ENCODE results near the gene KLHL8.

- TF ChIP-seq, protein P1, sequence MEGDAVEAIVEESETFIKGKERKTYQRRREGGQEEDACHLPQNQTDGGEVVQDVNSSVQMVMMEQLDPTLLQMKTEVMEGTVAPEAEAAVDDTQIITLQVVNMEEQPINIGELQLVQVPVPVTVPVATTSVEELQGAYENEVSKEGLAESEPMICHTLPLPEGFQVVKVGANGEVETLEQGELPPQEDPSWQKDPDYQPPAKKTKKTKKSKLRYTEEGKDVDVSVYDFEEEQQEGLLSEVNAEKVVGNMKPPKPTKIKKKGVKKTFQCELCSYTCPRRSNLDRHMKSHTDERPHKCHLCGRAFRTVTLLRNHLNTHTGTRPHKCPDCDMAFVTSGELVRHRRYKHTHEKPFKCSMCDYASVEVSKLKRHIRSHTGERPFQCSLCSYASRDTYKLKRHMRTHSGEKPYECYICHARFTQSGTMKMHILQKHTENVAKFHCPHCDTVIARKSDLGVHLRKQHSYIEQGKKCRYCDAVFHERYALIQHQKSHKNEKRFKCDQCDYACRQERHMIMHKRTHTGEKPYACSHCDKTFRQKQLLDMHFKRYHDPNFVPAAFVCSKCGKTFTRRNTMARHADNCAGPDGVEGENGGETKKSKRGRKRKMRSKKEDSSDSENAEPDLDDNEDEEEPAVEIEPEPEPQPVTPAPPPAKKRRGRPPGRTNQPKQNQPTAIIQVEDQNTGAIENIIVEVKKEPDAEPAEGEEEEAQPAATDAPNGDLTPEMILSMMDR (IDR thresholded peaks at IDR 0.05; ENCODE audit: low read depth, low read length, poor library complexity, severe bottlenecking): no peak
- no peak for TF ChIP-seq EZH2phosphoT487 (IDR thresholded peaks at IDR 0.05; ENCODE audit: borderline replicate concordance, low read length)
These were observed 24.3 kb downstream of the KLHL8 start for GRCh38 chr4:87196146-87196545.

Measured in DOHH2 (cell line).